Breast epithelium (tissue), 4 donors: Measurements from ENCODE around the gene SNCA. TPM values are rescaled to one million over a fixed set of nuclear protein-coding genes. Genes with fewer than 3 reads are reported as not detected.

Source experiments
- DNase-seq, 2 donors: peaks; one replicate each; pipeline ENCODE4 v3.0.0-alpha.2; 2019; ENCODE audit warnings: low spot score in 2 of 2
- H3K27ac ChIP-seq, 2 donors: fragments of 200-600 bp; sonication (generic) in 1 of 2; one replicate each; pipeline ENCODE4 v1.5.1; 2016 to 2019; ENCODE audit warnings: mild to moderate bottlenecking in 1 of 2
- H3K27me3 ChIP-seq, 2 donors: fragments of 200-600 bp; sonication (generic) in 1 of 2; one replicate each; pipeline versions ENCODE4 v1.5.1 to v1.6.0; 2017 to 2019; ENCODE audit warnings: control low read depth in 1 of 2, mild to moderate bottlenecking in 1 of 2
- H3K36me3 ChIP-seq: fragments of 200-600 bp; one replicate; pipeline ENCODE4 v1.5.1; 2019
- H3K4me1 ChIP-seq, 2 donors: fragments of 200-600 bp; sonication (generic); one replicate each; pipeline ENCODE4 v1.5.1; 2016 to 2019; ENCODE audit warnings: control low read depth in 1 of 2
- H3K4me3 ChIP-seq, 3 donors: fragments of 200-600 bp; sonication (generic); 1 replicate in 2 of 3; 2 replicates in 1 of 3; pipeline ENCODE4 v1.5.1; 2016 to 2019; ENCODE audit warnings: mild to moderate bottlenecking in 3 of 3, moderate library complexity in 2 of 3
- H3K9me3 ChIP-seq, 2 donors: fragments of 200-600 bp; sonication (generic) in 1 of 2; one replicate each; pipeline ENCODE4 v1.5.1; 2016 to 2019; ENCODE audit warnings: control low read depth in 1 of 2
- CTCF ChIP-seq, 3 donors: fragments of 450-650 bp; IDR thresholded peaks; one replicate each; pipeline ENCODE4 v1.5.1; 2016 to 2017; ENCODE audit warnings: antibody characterized with exemption in 3 of 3, mild to moderate bottlenecking in 3 of 3, moderate library complexity in 3 of 3
- POLR2A ChIP-seq: fragments of 450-650 bp; IDR thresholded peaks from one replicate; pipeline ENCODE4 v1.6.1; 2016; ENCODE audit warnings: antibody characterized with exemption, mild to moderate bottlenecking, moderate library complexity
- POLR2AphosphoS5 ChIP-seq, 3 donors: sonication (generic); formaldehyde crosslinking; IDR thresholded peaks; one replicate each; pipeline ENCODE4 v1.6.1; 2017; ENCODE audit warnings: antibody characterized with exemption in 3 of 3
- intact Hi-C: fragments of 100-400 bp; cut with DNase I; formaldehyde crosslinking; loops from one replicate; pipeline ENCODE4 v1.15.1; 2023; ENCODE audit warnings: low total_unique reads
- total RNA-seq, 3 donors: library from RNA; depleted of rRNA; stranded (reverse); fragments of >200 nt; gene quantifications; one replicate each; pipeline ENCODE4 v1.1.0, GENCODE V29; 2016

The SNCA gene
- 10 to 100 TPM; 12.7 to 15.7 (median 15.4) TPM for total RNA-seq

DNA sequence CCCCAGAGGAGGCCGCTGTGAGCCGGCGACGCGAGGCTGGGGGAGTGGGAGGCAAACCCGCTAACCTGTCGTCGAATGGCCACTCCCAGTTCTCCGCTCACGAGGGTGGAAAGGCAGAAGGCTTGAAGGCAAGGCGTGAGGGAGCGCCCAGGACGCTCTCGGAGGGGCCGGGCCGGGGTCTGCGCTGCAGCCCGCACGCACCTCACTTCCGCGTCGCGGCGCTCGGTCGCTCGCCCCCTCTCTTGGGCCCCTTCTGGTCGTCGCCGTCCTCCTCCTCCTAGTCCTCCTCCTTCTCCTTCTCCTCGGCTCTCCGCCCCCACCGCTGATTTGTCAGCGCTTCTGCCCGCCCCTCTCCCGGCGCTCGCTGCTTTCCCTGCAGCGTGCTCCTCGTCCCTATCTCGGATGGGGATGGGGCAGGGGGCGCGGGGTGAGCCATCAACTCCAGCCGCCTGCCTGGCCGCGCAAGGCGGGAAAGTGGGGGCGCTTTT is at the start of gene SNCA:
SNCA (minus strand) TSS at position 265 of the 488 bp plus-strand sequence. CDS start 1,494 bp downstream, outside the sequence.
- Histone ChIP-seq H3K27me3 (peaks cover 0 to 35% of the 10 kb centered on the region in 2 donors), H3K36me3 (no peaks in the 10 kb centered on the region), H3K4me1 (no peaks in the 10 kb centered on the region), H3K9me3 (no peaks in the 10 kb centered on the region), H3K4me3 (peak within 1 kb of the TSS; percentile 51 to 72 (median 63)), H3K27ac (peak within 1 kb of the TSS; percentile 2 to 33)
- TF ChIP-seq POLR2A (no peak), CTCF (IDR thresholded peaks at IDR 0.05) (no peak), POLR2AphosphoS5 (IDR thresholded peaks at IDR 0.05) (no peak)
- DNase-seq = peak in 1 of 2 donors; percentile 28
- intact Hi-C loops = no loop called here

GRCh38 chr4:89879215-89879614 is 42.3 kb upstream of the SNCA start:
- H3K4me3 ChIP-seq = no peak overlapping the region
- DNase-seq = no peak
- intact Hi-C loops = no loop called here
- H3K27me3 ChIP-seq = no peaks in the 10 kb centered on the region
- no peak overlapping the region for H3K27ac ChIP-seq
- no peak for TF ChIP-seq CTCF (IDR thresholded peaks at IDR 0.05)
- no peak for TF ChIP-seq POLR2AphosphoS5 (IDR thresholded peaks at IDR 0.05)
- TF ChIP-seq POLR2A = no peak
- no peaks in the 10 kb centered on the region for H3K36me3 ChIP-seq
- no peaks in the 10 kb centered on the region for H3K4me1 ChIP-seq
- no peaks in the 10 kb centered on the region for H3K9me3 ChIP-seq

DNA sequence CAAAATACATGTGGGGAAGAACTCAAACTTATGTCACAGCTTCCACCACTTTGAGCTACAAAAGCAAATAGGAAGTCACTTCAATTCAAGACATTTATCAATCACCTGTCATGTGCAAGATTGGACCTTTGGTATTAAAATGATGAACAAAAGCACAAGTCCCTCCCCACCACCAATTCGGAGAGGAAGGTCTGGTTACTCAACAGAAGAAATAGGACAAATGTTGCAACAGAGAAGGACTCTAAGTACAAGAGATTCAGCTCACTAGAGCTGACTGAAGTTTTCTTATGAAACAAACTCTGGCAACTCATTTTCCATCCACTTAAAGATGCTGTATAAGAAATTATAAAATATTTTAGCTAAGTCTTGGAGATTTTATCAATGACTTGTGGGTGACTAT is 41.6 kb upstream of the SNCA start:
- Histone ChIP-seq H3K27ac (no peak overlapping the region), H3K9me3 (no peaks in the 10 kb centered on the region), H3K36me3 (no peaks in the 10 kb centered on the region), H3K4me1 (no peaks in the 10 kb centered on the region), H3K4me3 (no peak overlapping the region), H3K27me3 (no peaks in the 10 kb centered on the region)
- intact Hi-C loops = no loop called here
- TF ChIP-seq POLR2A (no peak), CTCF (IDR thresholded peaks at IDR 0.05) (no peak), POLR2AphosphoS5 (IDR thresholded peaks at IDR 0.05) (no peak)
- no peak for DNase-seq

GRCh38 chr4:89876548-89876947 is 39.6 kb upstream of the SNCA start:
- DNase-seq = no peak
- Histone ChIP-seq H3K4me3 (no peak overlapping the region), H3K36me3 (no peaks in the 10 kb centered on the region), H3K9me3 (no peaks in the 10 kb centered on the region), H3K4me1 (no peaks in the 10 kb centered on the region), H3K27ac (no peak overlapping the region), H3K27me3 (no peaks in the 10 kb centered on the region)
- TF ChIP-seq CTCF (IDR thresholded peaks at IDR 0.05) = no peak
- intact Hi-C loops = loop anchor here (2.0 kb wide), 1 partner anchor 54 kb away; no protein-coding TSS in a partner anchor

- Histone ChIP-seq H3K4me1 (no peaks in the 10 kb centered on the region), H3K9me3 (no peaks in the 10 kb centered on the region), H3K4me3 (no peak overlapping the region), H3K36me3 (no peaks in the 10 kb centered on the region), H3K27ac (no peak overlapping the region), H3K27me3 (no peaks in the 10 kb centered on the region)
- DNase-seq = no peak
- intact Hi-C loops = no loop called here
- TF ChIP-seq POLR2A (no peak), POLR2AphosphoS5 (IDR thresholded peaks at IDR 0.05) (no peak), CTCF (IDR thresholded peaks at IDR 0.05) (no peak)
These were observed 34.2 kb upstream of the SNCA start for GRCh38 chr4:89871211-89871610.
